Esophagus muscularis mucosa (tissue), 4 donors: ENCODE data around the gene ADGRB2. TPM values are rescaled to one million over a fixed set of nuclear protein-coding genes. Genes with fewer than 3 reads are reported as not detected.
A peak's percentile ranks its signal among the peaks of the same experiment; 100 is the strongest.

Source experiments
- DNase-seq: peaks from one replicate; pipeline ENCODE4 v3.0.0-alpha.2; 2017; ENCODE audit errors: extremely low spot score
- H3K27ac ChIP-seq, 4 donors: fragments of 200-600 bp; sonication (generic); replicated peaks in 1 of 4; 1 replicate in 3 of 4; 2 replicates in 1 of 4; pipeline ENCODE4 v1.5.1; 2016 to 2019; ENCODE audit warnings: mild to moderate bottlenecking in 1 of 4
- H3K27me3 ChIP-seq, 4 donors: fragments of 200-600 bp; sonication (generic); one replicate each; pipeline versions ENCODE4 v1.5.1 to v1.6.0; 2016 to 2019
- H3K36me3 ChIP-seq, 4 donors: fragments of 200-600 bp; sonication (generic); one replicate each; pipeline ENCODE4 v1.5.1; 2016 to 2019
- H3K4me1 ChIP-seq, 4 donors: fragments of 200-600 bp; sonication (generic); one replicate each; pipeline ENCODE4 v1.5.1; 2016 to 2019
- H3K4me3 ChIP-seq, 4 donors: fragments of 200-600 bp; sonication (generic); 1 replicate in 2 of 4; 2 replicates in 2 of 4; pipeline ENCODE4 v1.5.1; 2016 to 2019; ENCODE audit warnings: mild to moderate bottlenecking in 4 of 4, moderate library complexity in 1 of 4
- H3K9me3 ChIP-seq, 4 donors: fragments of 200-600 bp; sonication (generic); 1 replicate in 3 of 4; 2 replicates in 1 of 4; pipeline ENCODE4 v1.5.1; 2016 to 2019
- CTCF ChIP-seq, 3 experiments: fragments of 200-600 bp in 2 of 3; fragments of 450-650 bp in 1 of 3; sonication (generic) in 2 of 3; IDR thresholded peaks; one replicate each; pipeline ENCODE4 v1.5.1; 2017 to 2019; ENCODE audit warnings: antibody characterized with exemption in 3 of 3, mild to moderate bottlenecking in 2 of 3, moderate library complexity in 1 of 3
- EP300 ChIP-seq: sonication (generic); formaldehyde crosslinking; IDR thresholded peaks from one replicate; pipeline ENCODE4 v1.6.1; 2017; ENCODE audit warnings: antibody characterized with exemption
- POLR2A ChIP-seq: fragments of 450-650 bp; IDR thresholded peaks from one replicate; pipeline ENCODE4 v1.6.1; 2017; ENCODE audit warnings: antibody characterized with exemption, moderate library complexity, mild to moderate bottlenecking, low read depth
- POLR2AphosphoS5 ChIP-seq, 2 donors: sonication (generic); formaldehyde crosslinking; IDR thresholded peaks; one replicate each; pipeline ENCODE4 v1.6.1; 2017; ENCODE audit warnings: antibody characterized with exemption in 2 of 2
- WGBS: methylation state at CpG from one replicate; pipeline ENCODE4 v1.1.5; 2018; 5-methylcytosine and 5-hydroxymethylcytosine counted together
- intact Hi-C: fragments of 100-400 bp; cut with DNase I; formaldehyde crosslinking; loops from one replicate; pipeline ENCODE4 v1.15.1; 2023
- total RNA-seq, 4 donors: library from RNA; depleted of rRNA; stranded (reverse); fragments of >200 nt; gene quantifications; one replicate each; pipeline versions ENCODE4 v1.1.0 to v1.2.1, GENCODE V29; 2016

The ADGRB2 gene
- total RNA-seq, 4 donors from 2014 or later: 0.83 to 4.2 (median 2.1) TPM

GRCh38 chr1:31746687-31747086 lies 17.5 kb downstream of the ADGRB2 start:
- 45% methylated on average over 7 of the region's 7 CpGs for WGBS
- Histone ChIP-seq H3K4me3 (no peak overlapping the region), H3K27ac (no peak overlapping the region), H3K4me1 (peaks cover 0 to 21% (median 13%) of the 10 kb centered on the region in 4 donors), H3K9me3 (no peaks in the 10 kb centered on the region), H3K36me3 (no peaks in the 10 kb centered on the region), H3K27me3 (no peaks in the 10 kb centered on the region)
- DNase-seq: no peak
- intact Hi-C loops: loop anchor here (5.0 kb wide), 1 partner anchor 41 kb away; no protein-coding TSS in a partner anchor
- TF ChIP-seq CTCF (IDR thresholded peaks at IDR 0.05) (no peak), EP300 (no peak), POLR2AphosphoS5 (IDR thresholded peaks at IDR 0.05) (no peak)

DNA sequence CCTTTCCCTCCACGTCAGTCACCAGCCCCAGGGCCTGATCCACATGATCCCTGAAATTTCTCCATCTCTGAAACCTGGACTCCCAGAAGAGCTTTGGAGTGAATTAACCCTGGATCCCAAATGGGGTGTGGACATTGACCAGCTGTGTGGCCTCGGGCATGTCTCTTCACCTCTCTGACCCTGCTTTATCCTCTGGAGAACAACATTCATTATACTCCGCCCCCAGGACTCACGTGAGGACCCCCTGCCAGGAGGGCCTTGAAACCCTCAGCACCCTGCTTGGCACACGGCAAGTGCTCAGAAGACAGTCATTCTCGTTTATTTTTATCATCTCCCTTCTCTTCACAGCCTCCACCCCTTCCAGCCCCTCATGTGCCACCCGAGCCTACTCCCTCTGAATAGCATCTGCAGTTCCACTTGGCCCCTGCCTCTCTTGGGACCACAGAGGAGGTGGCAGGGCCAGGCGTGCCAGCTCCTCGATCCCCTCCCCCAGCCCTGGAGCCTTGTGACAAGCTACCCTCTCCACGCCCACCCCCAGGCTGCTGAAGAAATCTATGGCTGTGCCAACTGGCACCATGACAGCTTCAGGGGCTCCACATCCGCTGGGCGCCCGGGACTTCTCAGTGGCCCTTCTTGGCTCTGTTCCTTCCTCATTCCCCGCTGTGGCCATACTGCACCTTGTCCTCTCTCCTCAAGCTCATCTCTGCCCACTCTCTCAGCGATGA lies 18.0 kb downstream of the ADGRB2 start:
- intact Hi-C loops: loop anchor here (2.0 to 5.0 kb wide), 2 partner anchors 41 to 81 kb away; no protein-coding TSS in a partner anchor
- H3K27ac ChIP-seq: no peak overlapping the region
- DNase-seq: no peak
- no peak for TF ChIP-seq POLR2A
- TF ChIP-seq POLR2AphosphoS5 (IDR thresholded peaks at IDR 0.05): no peak
- TF ChIP-seq EP300: no peak
- TF ChIP-seq CTCF (IDR thresholded peaks at IDR 0.05): no peak
- peaks cover 0 to 21% (median 13%) of the 10 kb centered on the region in 4 donors for H3K4me1 ChIP-seq
- no peak overlapping the region for H3K4me3 ChIP-seq
- 48% methylated on average over 15 of the region's 15 CpGs for WGBS
- H3K36me3 ChIP-seq: no peaks in the 10 kb centered on the region
- H3K27me3 ChIP-seq: no peaks in the 10 kb centered on the region
- no peaks in the 10 kb centered on the region for H3K9me3 ChIP-seq

DNA sequence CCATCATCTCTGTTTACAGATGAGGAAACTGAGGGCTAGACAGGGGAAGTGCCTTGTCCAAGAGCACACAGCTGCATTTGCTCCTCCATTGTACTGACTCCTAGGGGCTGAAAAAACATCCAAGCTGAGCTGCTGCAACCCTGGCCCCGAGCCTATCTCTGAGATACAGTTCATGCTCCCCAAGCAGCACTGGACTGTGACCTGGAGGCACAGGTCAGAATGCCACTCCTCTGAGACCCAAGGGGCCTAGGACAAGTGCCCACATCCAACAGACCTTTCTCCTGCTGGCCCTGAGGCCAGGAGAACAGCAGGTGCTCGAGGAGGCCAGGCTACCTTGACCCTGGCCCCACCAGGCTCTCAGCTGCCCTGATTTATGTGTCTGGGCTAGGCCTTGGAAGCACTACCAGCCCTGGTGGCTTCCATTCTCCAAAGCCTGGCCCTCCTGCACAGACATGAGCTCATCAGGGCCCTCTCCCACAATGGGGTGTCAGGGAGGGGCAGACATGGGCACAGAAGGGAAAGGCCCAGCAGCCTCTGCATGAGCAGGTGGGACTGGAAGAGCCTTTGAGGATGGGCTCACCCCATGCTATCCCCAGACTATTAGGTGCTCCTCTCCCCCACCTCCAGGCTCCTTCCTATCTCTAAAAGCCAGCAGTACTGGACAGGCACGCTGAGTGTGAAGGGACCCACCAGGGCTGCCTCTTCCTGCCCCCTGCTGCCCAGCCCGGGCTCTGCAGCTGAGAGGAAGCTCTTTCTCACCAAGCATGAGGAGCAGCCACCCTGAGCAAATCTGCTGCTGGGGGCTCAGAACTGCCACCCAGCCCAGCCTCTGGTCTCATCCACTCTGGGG lies 18.8 kb downstream of the ADGRB2 start:
- Histone ChIP-seq H3K9me3 (no peaks in the 10 kb centered on the region), H3K27ac (no peak overlapping the region), H3K36me3 (no peaks in the 10 kb centered on the region), H3K4me3 (no peak overlapping the region), H3K4me1 (peaks cover 0 to 20% (median 10%) of the 10 kb centered on the region in 4 donors), H3K27me3 (no peaks in the 10 kb centered on the region)
- no peak for DNase-seq
- TF ChIP-seq CTCF (IDR thresholded peaks at IDR 0.05) (peak; percentile 57 to 77 (median 77)), POLR2AphosphoS5 (IDR thresholded peaks at IDR 0.05) (no peak), EP300 (no peak), POLR2A (no peak)
- WGBS: 0% methylated on average over 1 of the region's 4 CpGs
- intact Hi-C loops: loop anchor here (2.0 to 5.0 kb wide), 2 partner anchors 42 to 81 kb away; no protein-coding TSS in a partner anchor

DNA sequence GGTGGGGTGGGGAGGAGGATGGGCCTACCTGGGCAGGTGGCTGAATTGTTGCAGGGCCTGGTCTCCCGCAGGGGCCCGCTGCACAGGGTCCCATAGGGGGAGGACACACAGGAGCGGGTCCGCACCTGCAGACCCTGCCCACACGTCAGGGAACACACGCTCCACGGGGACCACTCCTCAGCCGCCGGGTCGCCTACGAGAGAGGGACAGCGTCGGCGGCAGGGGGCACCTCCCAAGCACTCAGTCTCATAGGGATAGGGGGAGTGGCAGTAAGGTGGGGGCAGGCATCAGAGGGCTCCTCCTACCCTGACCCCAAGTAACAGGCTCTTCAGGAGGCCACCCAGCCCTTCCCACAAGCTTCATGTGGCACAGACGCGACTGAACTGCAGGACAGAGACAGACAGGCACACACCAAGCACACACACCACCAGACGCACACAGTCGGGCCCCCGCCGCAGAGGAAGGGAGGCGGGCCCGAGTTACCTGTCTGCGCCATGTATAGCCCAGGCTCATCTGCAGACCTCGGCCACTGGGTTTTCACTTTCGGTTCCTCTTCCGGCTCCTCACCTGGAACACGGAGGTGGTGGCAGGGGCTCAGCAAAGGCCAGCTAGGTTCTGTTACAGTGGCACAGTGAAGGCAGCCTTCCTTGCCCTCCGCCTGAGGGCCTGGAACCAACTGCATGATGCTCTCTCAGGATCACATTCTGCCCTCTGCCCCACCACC lies 19.8 kb downstream of the ADGRB2 start:
- WGBS: 92% methylated on average over 22 of the region's 28 CpGs
- DNase-seq: no peak
- Histone ChIP-seq H3K36me3 (no peaks in the 10 kb centered on the region), H3K4me1 (peaks cover 0 to 20% (median 9%) of the 10 kb centered on the region in 4 donors), H3K9me3 (no peaks in the 10 kb centered on the region), H3K27ac (no peak overlapping the region), H3K27me3 (no peaks in the 10 kb centered on the region), H3K4me3 (no peak overlapping the region)
- TF ChIP-seq CTCF (IDR thresholded peaks at IDR 0.05): no peak
- TF ChIP-seq POLR2A: no peak
- TF ChIP-seq POLR2AphosphoS5 (IDR thresholded peaks at IDR 0.05): no peak
- no peak for TF ChIP-seq EP300
- intact Hi-C loops: loop anchor here (2.0 kb wide), 1 partner anchor 80 kb away; no protein-coding TSS in a partner anchor
